HG02840 (cell line): ENCODE data around the gene ISL2.

Experiments used
- ATAC-seq: cut with Tn5 transposase; IDR thresholded peaks from one replicate; pipeline ENCODE4 v1.9.1; 2021; ENCODE audit warnings: mild to moderate bottlenecking, moderate library complexity, moderate number of reproducible peaks; ENCODE audit not compliant: unreplicated experiment, low FRiP score

ISL2 gene

DNA sequence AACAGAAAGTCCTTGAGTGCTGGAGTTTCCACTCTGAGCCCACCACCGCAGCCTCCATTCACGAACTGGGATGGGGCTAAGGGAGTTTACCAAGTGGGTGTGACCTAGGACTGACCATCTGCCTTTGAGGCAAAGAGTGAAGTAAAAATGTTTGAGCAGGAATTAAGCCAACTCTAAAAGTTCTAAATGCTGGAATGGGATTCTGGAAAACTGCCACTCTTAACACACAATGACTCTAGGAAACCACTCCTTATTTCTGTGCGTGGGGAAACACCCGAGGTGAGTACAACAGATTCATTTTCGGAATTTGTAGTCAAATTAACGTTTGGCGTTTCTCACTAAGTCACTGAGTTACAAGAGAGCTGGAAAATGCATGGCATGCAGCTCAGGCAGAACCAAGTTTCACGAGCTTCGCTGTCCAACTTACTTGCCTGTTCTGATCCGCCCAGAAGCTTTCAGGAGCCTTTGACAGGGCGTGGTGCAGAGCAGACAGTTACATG is 31.6 kb downstream of the ISL2 start:
- no peak for ATAC-seq

DNA sequence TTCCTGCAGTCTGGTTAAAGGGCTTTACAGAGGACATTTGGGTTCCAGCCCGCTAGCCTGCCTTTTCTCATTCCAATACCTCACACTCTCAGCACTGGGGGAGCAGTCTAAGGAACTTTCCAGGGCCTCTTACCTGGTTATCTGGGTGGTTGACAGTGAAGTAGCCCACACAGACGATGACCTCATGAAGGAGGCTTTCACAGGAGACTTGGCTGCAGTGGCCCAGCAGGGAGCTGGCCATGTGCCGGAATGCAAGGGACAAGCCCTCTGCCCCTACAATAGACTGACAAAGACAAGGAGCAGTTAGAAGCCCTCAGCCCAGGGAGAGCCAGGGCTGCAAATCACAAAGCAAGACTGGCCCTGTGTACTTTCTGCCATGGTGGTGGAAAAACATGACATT is 39.5 kb downstream of the ISL2 start:
- ATAC-seq, result no peak

DNA sequence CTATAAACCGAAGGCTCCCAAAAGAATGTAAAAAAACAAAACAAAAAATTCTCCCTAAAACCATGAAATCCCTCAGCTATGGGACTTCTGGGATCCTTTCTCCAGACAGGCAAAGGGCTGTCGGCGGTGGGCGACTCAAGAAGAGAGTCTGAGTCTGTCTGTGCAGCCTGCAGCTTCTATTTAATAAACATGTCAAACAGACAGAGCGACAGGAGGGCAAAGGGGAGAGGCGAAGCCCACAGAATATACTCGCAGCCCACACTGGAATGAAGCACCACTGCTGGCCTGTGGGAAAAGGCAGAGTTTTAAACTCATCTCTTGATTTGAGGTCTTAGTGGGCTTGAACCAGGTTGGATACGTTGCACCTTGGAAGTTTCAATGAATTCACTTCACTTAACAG is 40.2 kb downstream of the ISL2 start:
- no peak for ATAC-seq

DNA sequence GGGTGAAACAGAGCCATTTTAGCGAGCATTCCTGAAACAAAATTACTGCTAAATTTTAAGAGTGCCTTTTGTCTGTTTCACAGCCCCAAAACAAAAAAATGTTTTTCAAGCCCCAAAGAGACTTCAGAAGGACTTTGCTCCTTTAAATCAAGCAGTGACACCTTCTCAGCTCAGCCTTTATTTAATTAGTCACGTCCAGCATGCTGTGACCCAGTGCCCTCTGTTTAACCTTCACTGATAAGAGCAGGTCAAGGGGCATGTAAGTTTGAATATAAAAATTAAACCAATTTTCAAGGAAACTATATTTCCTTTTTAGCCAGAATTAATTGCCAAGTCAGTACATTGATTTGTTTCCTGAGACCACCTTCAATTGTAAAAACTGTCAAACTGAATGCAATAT is 40.6 kb downstream of the ISL2 start:
- ATAC-seq, result no peak

DNA sequence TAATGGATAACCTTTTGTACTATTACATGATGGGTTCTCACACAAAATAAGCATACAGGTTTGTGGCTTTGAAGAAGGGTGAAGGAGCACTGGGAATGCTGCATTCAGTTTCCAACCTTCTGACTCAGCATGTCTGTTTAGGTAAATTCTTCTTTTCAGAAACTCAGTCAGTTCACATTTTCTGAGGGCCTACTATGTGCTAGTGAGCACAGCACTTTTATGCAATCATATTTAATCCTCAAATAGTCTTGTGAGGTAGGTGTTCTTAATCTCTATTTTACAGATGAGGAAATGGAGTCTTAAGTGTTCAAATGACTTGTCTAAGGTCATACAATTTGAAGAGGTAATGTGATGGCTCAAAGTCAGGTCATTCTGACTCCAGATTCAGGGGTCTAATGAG is 41.2 kb downstream of the ISL2 start:
- no peak for ATAC-seq

DNA sequence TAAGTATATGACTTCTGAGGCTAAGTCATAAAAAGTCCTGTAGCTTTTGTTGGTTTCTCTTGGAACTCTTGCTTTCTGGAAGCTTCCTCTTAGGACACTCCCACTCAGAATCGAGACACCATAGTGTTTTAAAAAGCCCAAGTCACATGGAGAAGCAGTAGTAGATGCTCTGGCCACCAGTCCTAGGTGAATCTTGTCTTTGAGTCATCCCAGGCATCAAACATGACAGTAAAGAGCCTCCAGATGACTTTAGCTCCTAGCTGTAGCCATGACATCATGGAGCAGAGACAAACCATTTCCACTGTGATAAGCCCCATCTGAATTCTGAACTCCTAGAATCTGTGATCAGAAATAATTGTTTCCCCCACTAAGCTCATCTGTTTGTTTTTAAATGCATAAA is 42.1 kb downstream of the ISL2 start:
- ATAC-seq, result no peak

DNA sequence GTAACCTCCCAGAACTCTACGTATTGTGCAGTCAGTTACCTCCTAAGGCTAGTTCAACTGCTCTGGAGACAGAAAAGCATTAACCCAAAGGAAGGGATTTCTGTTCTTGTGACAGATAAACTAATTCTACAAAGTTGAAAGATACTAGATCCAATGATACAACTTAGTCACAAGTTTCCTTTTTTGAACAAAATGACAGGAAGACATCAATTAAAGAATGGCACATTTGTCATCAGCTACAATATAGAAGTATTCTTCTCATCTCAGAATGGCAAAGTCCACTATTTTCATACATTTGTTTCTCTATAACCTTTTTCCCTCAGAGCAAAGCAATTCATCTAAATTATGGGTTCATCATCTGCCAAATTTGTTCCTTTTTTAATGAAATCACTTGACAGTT is 43.7 kb downstream of the ISL2 start:
- no peak for ATAC-seq

DNA sequence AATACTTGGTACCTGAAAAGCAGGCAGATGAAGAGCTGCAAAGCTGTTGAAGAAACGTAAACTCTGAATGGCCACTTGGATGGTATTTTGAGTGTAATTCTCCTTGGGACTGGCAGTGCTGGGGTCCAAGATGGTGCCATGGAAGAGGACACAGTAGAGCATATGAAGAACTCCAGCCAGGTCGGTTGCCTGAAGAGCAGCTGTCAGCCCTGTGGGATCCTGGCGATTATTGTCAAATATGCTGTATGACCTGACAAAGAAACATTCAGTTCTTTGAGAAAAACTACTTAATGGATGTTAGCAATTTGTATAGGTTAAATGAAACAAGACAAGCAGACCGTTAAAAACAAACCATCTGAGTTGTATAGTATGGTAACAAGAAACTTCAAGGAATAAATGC is 44.8 kb downstream of the ISL2 start:
- ATAC-seq, result no peak

DNA sequence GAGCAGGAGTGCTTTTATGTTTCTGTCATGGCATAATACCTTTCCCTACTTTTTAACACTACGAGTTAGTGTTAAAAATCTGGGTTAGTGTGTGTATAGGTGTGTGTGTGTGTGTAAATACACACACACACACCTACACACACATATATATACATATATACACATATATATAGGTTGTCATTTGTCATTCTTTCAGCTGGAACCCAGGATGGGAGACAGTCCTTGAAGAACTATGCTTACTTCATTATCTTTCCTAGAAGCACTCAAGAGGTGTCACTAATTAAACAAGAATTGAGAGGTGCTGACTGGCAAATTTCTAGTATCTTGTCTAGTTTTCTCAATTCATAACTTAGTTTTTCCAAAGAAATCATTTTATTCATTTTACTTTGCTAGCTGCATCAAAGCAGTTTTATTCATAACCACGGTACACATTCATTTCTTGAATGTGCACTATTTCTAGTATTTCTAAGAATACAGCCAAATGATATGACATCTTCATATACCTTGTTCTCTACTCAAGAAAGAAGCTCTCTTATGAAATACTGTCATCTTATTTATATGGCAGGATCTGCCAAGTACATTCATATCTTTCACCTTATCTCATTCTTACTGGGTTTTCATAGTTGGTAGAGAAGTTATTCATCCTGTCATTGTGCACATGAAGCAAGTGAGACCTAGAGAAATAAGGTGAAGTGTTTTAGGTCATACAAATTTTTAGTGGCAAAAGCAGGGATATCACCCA is 46.6 kb downstream of the ISL2 start:
- ATAC-seq, result no peak

DNA sequence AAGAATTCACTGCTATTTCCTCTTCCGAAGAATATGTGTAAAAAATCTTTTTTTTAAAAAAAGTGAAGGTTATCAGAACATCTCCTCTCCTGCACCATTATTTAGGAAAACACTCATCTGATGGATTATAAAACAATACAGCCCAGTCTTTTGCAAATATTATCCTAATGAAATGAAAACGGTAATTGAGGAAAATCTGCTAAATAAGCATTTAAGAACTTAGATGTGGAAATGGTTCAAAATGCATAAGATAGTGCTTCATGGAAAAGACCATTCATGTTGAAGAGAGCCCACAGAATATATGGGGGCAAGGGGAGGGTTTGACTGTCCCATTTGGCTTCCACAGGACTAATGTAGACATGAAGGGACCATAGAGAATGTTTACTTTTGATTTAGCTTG is 47.8 kb downstream of the ISL2 start:
- ATAC-seq, result no peak

DNA sequence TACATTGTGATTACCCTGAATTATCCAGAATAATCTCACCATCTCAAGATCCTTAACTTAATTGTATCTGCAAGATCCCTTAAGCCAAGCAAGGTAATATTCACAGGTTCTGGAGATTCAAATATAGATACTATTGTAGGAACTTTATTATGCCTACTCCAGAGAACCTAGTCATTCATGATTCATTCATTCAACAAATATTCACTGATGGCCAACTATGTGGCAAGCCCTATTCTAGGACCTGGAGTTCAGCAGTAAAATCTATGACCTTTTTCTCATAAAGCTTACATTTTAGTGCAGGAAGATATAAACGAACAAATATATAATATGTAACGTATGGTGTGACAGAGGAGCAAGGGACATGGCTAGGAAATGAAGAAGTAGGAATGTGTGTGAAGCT is 49.6 kb downstream of the ISL2 start:
- ATAC-seq, result no peak

DNA sequence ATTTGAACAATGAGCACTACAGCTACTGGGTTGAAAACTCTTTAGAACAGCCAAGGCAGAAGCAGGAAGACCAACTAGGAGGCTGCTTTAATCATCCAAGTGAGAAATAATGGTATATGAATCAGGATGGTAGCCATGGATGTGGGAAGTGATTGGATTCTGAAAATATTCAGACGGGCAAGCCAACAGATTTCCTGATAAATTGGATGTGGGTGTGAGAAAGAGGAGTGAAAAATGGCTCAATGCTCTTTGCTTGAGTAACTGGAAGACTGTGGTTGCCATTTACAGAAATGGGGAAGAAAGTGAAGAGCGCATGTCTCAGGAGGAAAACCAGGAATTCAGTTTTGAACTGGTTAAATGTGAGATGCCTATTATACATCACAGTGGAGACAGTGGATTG is 50.4 kb downstream of the ISL2 start:
- no peak for ATAC-seq

DNA sequence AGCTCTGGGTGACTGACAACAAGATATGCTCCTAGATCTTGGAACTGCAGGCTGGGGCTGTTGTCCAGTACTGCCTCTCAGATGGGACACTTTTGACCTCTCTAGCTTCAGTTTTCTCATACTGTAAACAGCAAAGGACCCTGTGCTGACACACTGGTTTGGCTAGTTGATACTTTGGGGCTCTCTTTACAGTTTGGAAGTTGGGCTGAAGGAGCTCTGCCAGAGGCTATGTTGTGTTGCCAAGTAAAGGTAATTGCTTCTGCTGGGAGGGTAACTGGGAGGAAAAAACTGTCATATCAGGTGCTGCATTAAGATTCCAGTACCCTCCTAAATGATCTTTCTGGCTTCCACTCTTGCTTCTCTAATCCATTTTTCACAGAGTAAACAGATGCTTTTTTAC is 54.0 kb downstream of the ISL2 start:
- no peak for ATAC-seq

DNA sequence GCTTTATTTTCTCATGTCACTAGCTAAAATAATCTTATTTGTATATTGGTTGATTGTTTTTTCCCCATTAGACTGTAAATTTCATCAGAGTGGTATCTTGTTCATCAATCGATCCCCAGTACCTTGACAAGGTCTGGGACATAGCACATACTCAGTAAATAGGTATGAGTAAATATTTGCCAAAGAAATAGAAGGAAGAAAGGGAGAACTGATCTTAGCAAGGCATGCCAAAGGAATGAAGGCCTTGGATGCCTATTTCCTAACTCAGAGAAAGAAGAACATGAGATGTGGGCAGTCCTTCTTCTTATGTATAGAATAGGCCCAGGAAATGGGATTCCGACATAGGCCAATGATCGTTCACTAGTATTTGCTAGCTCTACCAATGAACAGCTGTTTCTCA is 54.7 kb downstream of the ISL2 start:
- ATAC-seq, result no peak

DNA sequence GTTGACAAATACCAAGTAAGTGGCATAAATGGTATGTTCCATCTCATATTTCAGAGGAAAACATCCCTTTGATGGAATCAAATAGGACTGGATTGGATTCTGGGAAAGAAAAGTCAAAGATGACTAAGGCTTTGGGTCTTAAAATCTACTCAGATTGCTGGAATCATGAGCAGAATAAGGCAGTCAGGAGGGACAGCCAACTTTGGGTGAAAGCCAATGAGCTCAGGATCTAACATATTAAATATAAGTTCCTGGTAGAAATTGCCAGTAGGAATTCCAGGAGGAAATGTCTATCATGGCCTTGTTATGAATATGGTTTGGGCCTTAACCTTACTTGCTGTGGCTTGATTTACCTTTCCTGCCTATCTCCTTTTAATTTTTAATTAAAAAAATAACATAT is 55.3 kb downstream of the ISL2 start:
- no peak for ATAC-seq
